ENCODE data around the gene PIK3CD. TPM values are rescaled to one million over a fixed set of nuclear protein-coding genes. Genes with fewer than 3 reads are reported as not detected.

The PIK3CD gene
- total RNA-seq (2014; rRNA removed; shearing (Covaris generic)): 2.0 and 2.5 TPM in 2 replicates

DNA sequence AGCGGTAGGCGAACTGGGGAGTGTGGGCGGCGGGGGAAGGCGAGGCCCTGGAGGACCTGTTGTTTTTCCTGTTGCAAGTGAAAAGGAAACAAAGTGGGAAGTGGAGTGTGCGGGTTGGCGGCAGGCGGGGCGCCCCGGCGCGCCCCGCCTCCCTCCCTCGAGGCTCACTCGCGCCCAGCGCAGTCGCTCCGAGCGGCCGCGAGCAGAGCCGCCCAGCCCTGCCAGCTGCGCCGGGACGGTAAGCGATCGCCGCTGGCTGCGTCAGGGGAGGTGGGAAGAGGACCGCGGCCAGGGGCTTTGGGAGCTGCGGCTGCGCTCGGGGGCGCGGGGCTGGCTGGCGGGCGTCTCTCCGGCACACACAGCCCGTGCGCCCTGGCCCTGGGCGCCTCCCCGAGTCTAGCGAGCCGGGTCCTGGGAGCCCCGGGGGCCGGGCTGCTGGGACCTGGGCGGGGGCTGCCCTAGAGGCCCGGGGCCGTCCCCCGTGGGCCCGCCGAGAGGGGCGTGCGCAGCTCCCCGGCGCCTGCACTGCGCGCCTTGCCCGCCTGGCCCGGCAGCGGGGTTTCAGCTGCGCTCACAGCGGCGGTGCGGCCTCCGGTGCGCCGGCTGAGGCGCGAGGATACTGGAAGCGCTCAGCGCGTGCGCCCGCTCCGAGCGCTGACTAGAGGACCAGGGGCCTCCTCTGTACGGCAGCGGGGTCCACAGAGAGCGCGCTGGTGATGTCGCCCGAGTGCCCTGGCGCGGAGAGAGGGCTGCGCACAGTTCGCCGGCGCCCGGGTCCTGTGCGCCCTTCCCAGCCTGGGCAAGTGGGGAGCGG lies at the start of gene PIK3CD:
TSS of gene PIK3CD (plus strand) at position 167 of the 814 bp plus-strand sequence. CDS start 58,725 bp downstream, outside the sequence.
- H3K27me3 ChIP-seq: peaks cover 30% of the 10 kb centered on the region

DNA sequence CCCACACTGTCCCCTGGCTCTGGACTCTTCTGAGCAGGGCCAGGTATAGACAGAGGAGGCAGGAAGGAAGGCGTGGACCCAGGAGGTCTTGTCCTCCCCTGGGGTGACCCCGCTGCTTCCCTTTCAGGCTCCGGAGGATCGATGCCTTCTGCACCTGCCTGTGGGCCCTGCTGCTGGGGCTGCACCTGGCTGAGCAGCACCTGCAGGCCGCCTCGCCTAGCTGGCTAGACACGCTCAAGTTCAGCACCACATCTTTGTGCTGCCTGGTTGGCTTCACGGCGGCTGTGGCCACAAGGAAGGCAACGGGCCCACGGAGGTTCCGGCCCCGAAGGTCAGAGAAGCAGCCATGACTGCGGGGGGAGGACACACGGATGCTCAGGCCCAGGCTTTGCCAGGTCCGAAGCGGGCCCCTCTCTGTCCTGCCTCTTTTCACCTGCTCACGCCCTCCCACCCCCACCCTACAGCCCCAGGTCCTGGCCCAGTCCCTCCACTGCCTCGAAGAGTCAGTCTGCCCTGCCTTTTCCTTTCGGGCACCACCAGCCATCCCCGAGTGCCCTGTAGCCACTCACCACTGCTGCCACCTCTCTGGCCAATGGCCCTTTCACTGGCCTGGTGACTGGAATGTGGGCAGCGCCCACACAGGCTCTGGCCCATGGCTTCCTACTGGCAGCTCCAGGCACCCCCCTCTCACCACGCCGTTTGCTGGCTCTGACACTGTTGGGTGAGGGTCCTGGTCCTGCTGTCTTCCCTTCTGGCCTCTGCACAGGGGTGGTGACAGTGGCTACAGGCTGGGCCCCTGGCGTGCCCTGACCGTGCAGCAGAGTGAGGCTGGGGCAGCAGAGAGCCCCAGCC lies 49.4 kb upstream of the PIK3CD start:
- Histone ChIP-seq H3K4me3 (no peak overlapping the region), H3K27me3 (no peaks in the 10 kb centered on the region), H3K27ac (no peak overlapping the region), H3K9me3 (replicated peaks) (no peaks in the 10 kb centered on the region), H3K36me3 (peaks cover 76% of the 10 kb centered on the region), H3K4me1 (no peaks in the 10 kb centered on the region)
- DNase-seq: no peak

More for the DNA sequence above, at the start of gene PIK3CD:
- peak within 1 kb of the TSS; percentile 51 for H3K4me3 ChIP-seq
- peaks cover 4% of the 10 kb centered on the region; the same call in 1 of the 2 replicates for H3K4me1 ChIP-seq
- no peaks in the 10 kb centered on the region for H3K36me3 ChIP-seq
- peak; percentile 29 to 42 for DNase-seq
- no peak within 1 kb of the TSS for H3K27ac ChIP-seq
- no peaks in the 10 kb centered on the region for H3K9me3 ChIP-seq (replicated peaks)

DNA sequence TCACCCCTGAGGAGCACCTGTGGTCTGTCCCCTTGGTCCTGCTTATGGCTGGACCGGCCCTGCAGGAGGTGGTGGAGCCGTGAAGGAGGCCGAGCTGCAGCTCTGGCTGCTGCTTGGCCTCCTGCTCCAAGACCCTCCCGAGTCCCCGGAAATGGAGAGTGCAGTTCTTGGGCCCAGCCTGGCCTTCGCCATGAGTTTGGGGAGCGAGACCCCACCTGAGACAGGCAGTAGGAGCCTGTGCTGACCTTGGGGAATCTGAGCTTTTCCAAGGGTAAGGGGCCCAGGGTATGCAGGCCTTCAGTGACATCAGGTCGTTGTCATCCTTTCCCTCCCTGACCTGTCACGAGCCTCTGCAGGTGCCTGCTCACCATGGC lies 48.8 kb upstream of the PIK3CD start:
- Histone ChIP-seq H3K27ac (no peak overlapping the region), H3K36me3 (peaks cover 73% of the 10 kb centered on the region), H3K4me3 (no peak overlapping the region), H3K27me3 (no peaks in the 10 kb centered on the region), H3K4me1 (no peaks in the 10 kb centered on the region), H3K9me3 (replicated peaks) (no peaks in the 10 kb centered on the region)
- DNase-seq: no peak

DNA sequence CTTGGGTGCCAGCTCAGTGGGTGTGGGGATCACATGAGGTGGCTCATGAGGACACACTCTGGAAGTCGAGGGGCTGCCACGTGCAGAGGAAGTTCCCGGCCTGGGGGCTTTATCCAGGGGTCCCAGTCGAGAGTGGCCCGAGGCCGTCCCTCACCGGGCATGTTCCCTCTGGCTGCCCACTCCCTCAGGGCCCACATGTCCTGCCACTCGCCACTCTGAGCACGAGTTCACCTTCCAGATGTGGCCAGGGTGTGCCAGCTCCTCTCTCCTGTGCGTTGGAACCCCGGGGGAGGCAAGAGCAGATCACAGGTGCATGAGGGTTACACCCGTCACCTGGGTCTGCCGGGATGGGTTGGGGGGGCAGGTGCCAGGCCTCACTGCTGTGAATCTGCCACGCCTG lies 48.2 kb upstream of the PIK3CD start:
- H3K36me3 ChIP-seq: peaks cover 73% of the 10 kb centered on the region
- DNase-seq: no peak
- H3K4me1 ChIP-seq: no peaks in the 10 kb centered on the region
- no peak overlapping the region for H3K4me3 ChIP-seq
- H3K27ac ChIP-seq: no peak overlapping the region
- H3K9me3 ChIP-seq (replicated peaks): no peaks in the 10 kb centered on the region
- no peaks in the 10 kb centered on the region for H3K27me3 ChIP-seq

DNA sequence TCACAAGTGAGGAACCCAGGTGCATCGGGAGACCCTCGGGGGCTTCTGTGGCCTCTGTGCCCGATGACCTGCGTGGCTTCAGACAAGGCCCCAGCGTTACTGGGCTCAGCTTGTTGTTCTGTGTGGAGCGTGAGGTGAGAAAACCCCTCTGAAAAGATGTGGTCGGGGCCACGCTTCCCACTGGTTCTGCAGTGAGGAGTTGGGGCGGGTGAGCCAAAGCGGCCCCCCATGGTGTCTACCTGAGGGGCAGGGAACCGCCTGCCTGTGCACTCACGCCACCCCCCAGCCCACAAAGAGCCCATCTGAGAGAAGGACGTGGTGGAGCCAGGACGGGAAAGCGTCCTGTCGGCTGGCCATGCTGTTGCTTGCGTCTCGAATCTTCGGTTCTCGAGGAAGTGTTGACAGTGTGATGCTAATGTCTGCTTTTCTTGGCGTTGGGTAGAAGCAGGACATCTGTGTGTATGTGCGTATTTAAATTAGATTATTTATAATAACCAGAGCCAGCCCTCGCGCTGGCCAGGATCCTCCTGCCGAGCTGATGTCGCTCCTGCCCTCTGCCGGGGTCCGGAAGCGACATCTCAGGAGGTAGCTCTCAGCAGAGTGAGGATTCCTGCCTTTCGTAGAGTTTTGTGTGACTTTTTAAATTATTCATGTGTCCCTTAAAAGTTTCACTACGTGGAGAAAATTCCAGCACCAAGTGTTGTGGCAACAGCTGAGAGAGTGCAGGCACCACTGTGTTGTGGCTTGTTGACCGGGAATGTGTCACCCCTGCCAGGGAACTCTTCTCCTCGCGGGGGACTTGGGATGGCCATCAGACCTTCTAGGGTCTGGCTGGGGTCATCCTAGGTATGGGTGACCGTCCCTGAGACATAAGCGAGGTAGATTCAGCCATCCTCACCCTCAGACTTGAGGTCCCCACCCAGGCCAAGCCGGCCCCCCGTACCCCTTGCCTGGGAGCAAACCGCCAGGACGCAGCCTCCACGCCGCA lies 47.5 kb upstream of the PIK3CD start:
- H3K27ac ChIP-seq: no peak overlapping the region
- H3K27me3 ChIP-seq: no peaks in the 10 kb centered on the region
- no peaks in the 10 kb centered on the region for H3K4me1 ChIP-seq
- no peaks in the 10 kb centered on the region for H3K9me3 ChIP-seq (replicated peaks)
- H3K4me3 ChIP-seq: no peak overlapping the region
- no peak for DNase-seq
- H3K36me3 ChIP-seq: peaks cover 69% of the 10 kb centered on the region

DNA sequence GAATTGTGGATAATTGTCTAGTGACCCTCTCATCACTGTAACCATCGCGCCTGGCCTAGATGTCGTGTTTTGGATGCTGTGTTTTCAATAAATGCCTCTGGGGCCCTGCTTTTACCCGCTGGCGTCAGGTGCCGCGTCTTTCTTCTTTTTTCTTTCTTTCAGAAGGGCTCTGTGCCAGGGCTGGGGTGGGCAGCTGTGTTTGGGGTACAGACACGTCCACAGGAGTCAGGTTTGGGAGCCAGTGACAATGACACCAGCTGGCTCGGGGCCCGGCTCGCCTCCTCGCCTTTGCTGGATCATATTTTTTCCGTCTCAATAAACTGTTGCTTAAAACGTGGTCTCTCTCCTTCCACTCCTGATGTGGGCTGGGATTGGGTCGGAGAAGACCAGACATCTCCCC lies 46.7 kb upstream of the PIK3CD start:
- no peaks in the 10 kb centered on the region for H3K9me3 ChIP-seq (replicated peaks)
- H3K36me3 ChIP-seq: peaks cover 69% of the 10 kb centered on the region
- no peak overlapping the region for H3K4me3 ChIP-seq
- no peak for DNase-seq
- H3K27ac ChIP-seq: no peak overlapping the region
- no peaks in the 10 kb centered on the region for H3K27me3 ChIP-seq
- no peaks in the 10 kb centered on the region for H3K4me1 ChIP-seq

DNA sequence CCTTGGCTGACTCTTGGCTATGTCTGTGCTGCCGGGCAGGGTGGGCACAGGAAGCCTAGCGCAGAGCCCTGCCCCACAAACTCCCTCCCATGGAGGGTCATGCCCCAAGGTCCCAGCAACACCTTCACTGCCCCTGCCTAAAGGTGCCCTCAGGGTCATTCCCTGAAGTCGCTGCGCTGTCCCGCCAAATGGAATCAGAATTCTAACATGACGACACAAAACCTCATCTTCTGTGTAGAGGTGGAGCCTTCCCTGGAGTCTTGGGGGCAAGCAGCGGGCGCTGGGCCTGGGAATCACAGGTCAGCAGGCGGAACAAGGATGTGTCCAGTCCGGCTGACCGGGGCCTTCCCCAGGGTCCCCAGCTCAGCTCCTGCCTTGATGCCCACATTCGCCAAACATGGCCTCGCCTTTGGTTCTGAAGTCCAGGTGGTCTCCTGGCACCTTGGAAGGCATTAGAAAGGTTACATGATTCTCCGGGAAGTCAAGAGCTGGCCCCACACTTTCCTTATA lies 45.5 kb upstream of the PIK3CD start:
- no peak for DNase-seq
- H3K36me3 ChIP-seq: peaks cover 69% of the 10 kb centered on the region
- H3K27me3 ChIP-seq: no peaks in the 10 kb centered on the region
- no peaks in the 10 kb centered on the region for H3K4me1 ChIP-seq
- no peak overlapping the region for H3K4me3 ChIP-seq
- no peaks in the 10 kb centered on the region for H3K9me3 ChIP-seq (replicated peaks)
- H3K27ac ChIP-seq: no peak overlapping the region

DNA sequence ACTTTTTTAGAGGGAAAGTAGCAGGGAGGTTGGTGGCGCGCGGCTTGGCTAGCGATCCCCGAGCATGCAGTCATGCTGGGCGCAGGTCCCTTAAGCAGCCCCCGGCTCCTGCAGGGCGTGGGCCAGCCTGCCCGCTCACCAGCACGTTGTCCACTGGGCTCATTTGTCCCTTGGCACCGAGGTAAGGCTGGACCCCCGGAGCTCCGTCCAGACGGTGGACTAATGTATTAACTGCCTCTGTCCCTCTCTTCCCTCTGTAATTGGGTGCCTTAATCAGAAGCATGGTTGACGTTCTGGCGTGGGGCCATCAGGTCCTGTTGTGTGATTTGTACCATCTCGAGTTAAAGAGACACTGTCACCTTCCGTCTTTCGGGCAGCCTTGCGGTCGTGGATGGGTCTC lies 45.1 kb upstream of the PIK3CD start:
- DNase-seq: no peak
- H3K4me1 ChIP-seq: no peaks in the 10 kb centered on the region
- no peaks in the 10 kb centered on the region for H3K9me3 ChIP-seq (replicated peaks)
- no peaks in the 10 kb centered on the region for H3K27me3 ChIP-seq
- H3K27ac ChIP-seq: no peak overlapping the region
- H3K36me3 ChIP-seq: peaks cover 69% of the 10 kb centered on the region
- no peak overlapping the region for H3K4me3 ChIP-seq

DNA sequence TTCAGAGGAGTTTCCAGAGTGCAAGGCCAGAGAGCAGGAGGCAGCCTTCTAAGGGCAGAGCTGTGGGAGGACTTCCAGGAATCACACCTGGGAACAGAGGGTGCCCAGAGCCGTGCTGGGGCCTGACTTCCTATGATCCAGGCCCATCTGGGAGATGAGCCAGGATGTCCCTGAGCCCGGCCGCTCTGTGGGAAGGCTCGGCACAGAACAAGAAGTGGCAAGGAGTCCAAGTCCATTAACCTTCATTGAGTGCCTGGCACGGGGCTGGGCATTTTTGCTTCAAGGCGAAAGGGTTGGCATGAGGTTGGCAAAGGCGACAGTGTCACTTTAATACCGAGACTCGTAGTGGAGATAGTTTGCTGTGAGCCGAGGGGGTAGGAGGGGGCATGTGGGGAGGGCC lies 44.6 kb upstream of the PIK3CD start:
- Histone ChIP-seq H3K4me1 (0 out of 2 replicates have a peak, but pooled peaks cover under 1% of the 10 kb centered on the region), H3K27ac (no peak overlapping the region), H3K9me3 (replicated peaks) (no peaks in the 10 kb centered on the region), H3K27me3 (no peaks in the 10 kb centered on the region), H3K36me3 (peaks cover 69% of the 10 kb centered on the region), H3K4me3 (no peak overlapping the region)
- no peak for DNase-seq

DNA sequence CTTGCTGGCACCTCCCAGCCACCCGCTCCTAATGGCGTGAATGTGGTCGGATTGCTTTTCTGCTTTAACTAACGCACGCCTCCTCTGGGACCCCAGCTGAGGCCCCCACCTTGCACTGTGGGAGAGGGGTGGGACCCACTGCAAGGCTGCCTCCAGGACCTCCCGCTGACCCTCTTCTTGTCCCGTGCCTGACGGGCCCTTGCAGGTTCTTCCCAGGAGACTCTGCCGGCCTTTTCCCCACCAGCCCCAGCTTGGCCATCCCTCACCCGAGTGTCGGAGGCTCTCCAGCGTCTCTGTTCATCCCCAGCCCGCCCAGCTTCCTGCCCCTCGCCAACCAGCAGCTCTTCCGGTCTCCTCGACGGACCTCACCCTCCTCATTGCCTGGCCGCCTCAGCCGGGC lies 44.2 kb upstream of the PIK3CD start:
- Histone ChIP-seq H3K36me3 (peaks cover 69% of the 10 kb centered on the region), H3K4me1 (0 out of 2 replicates have a peak, but pooled peaks cover 3% of the 10 kb centered on the region), H3K27ac (no peak overlapping the region), H3K9me3 (replicated peaks) (no peaks in the 10 kb centered on the region), H3K27me3 (no peaks in the 10 kb centered on the region), H3K4me3 (no peak overlapping the region)
- DNase-seq: no peak

DNA sequence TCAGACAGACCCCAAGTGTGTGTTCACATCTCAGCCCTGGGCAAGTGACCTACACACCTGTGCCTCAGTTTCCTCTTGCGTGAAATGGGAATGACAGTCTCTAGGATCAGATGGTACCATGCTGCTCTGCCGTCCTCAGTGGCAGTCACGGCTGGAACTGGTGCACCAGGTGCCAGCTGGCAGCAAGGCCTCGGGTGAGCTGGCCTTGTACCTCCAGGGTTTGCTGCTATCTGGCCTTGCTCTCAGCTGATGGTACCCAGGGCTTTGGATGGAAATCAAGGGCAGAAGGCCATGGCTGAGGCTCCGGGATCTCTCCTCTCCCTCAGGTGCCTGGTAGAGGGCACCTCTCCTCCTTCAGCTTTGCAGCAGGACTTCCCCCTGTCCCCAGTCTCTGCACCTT lies 41.5 kb upstream of the PIK3CD start:
- Histone ChIP-seq H3K27me3 (no peaks in the 10 kb centered on the region), H3K36me3 (peaks cover 66% of the 10 kb centered on the region), H3K9me3 (replicated peaks) (no peaks in the 10 kb centered on the region), H3K4me3 (no peak overlapping the region), H3K27ac (no peak overlapping the region), H3K4me1 (0 out of 2 replicates have a peak, but pooled peaks cover 3% of the 10 kb centered on the region)
- no peak for DNase-seq

DNA sequence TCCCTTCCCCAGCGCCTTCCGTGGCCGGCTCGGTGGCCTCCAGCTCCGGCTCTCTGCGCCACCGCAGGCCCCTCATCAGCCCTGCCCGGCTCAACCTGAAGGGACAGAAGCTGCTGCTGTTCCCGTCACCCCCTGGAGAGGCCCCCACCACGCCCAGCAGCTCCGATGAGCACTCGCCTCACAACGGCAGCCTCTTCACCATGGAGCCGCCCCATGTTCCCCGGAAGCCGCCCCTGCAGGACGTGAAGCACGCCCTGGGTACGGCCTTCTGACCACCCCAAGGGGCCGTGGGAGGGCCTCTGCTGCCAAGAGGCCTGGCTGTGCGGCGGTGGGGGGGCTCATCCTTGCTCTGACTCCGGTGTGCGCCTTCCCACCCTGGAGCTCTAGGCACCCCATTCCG lies 41.0 kb upstream of the PIK3CD start:
- H3K27ac ChIP-seq: no peak overlapping the region
- no peaks in the 10 kb centered on the region for H3K27me3 ChIP-seq
- H3K4me3 ChIP-seq: no peak overlapping the region
- H3K4me1 ChIP-seq: 0 out of 2 replicates have a peak, but pooled peaks cover 3% of the 10 kb centered on the region
- peaks cover 65% of the 10 kb centered on the region for H3K36me3 ChIP-seq
- no peaks in the 10 kb centered on the region for H3K9me3 ChIP-seq (replicated peaks)
- DNase-seq: no peak

DNA sequence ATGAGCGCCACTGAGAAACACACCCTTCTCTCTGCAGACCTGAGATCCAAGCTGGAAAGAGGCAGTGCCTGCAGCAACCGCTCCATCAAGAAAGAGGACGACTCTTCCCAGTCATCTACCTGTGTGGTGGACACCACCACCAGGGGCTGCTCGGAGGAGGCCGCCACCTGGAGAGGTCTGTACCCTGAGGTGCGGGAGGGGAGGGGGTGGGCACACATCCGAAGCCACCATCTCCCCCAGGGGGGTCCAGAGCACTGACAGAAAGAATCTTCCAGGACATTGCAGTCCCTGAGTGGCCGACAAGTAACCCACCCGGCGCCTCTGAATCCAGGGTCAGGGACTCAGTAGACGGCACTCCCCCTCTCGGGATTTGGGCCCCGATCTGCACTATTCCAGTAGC lies 39.8 kb upstream of the PIK3CD start:
- H3K36me3 ChIP-seq: peaks cover 60% of the 10 kb centered on the region
- no peaks in the 10 kb centered on the region for H3K9me3 ChIP-seq (replicated peaks)

More for the DNA sequence above, 39.8 kb upstream of the PIK3CD start:
- Histone ChIP-seq H3K4me3 (no peak overlapping the region), H3K27me3 (no peaks in the 10 kb centered on the region), H3K4me1 (0 out of 2 replicates have a peak, but pooled peaks cover 3% of the 10 kb centered on the region), H3K27ac (no peak overlapping the region)
- no peak for DNase-seq
